Upper lobe of left lung (tissue), 4 donors: ENCODE measurements around the gene MEGF8.

Experiments
- CTCF ChIP-seq, 6 experiments: fragments of 450-650 bp in 4 of 6; fragments of 200-600 bp in 2 of 6; sonication (generic) in 2 of 6; IDR thresholded peaks; one replicate each; pipeline ENCODE4 v1.5.1; 2016 to 2019; ENCODE audit warnings: antibody characterized with exemption in 6 of 6
- POLR2A ChIP-seq, 4 donors: fragments of 450-650 bp; IDR thresholded peaks; one replicate each; pipeline ENCODE4 v1.5.1; 2016 to 2017; ENCODE audit warnings: antibody characterized with exemption in 4 of 4, mild to moderate bottlenecking in 2 of 4
- POLR2AphosphoS5 ChIP-seq, 2 donors: sonication (generic); formaldehyde crosslinking; IDR thresholded peaks; one replicate each; pipeline ENCODE4 v1.5.1; 2017; ENCODE audit warnings: antibody characterized with exemption in 2 of 2

- TF ChIP-seq CTCF (IDR thresholded peaks at IDR 0.05) (no peak), POLR2A (IDR thresholded peaks at IDR 0.05) (no peak), POLR2AphosphoS5 (IDR thresholded peaks at IDR 0.05) (no peak)
Measured at GRCh38 chr19:42286349-42287016, 39.0 kb upstream of the MEGF8 start.
